Caco-2 (cell line): Measurements from ENCODE around the gene PPP1R12B. TPM values are rescaled to one million over a fixed set of nuclear protein-coding genes. Genes with fewer than 3 reads are reported as not detected.

Source experiments
- BruUV-seq: library from RNA; stranded (reverse); fragments of 400-500 nt; replicated peaks from 2 replicates; lab custom pipeline; 2021; lab: Mats Ljungman, UMichigan
- CTCF ChIA-PET: fragments of 300-600 bp; sonication (Branson Sonifier 250); formaldehyde crosslinking; loops from one replicate; lab custom pipeline; 2022; ENCODE audit warnings: antibody characterized with exemption; lab: Charles Lee
- POLR2A ChIA-PET: fragments of 300-600 bp; sonication (Branson Sonifier 250); formaldehyde crosslinking; loops from one replicate; lab custom pipeline; 2022; ENCODE audit warnings: antibody characterized with exemption; lab: Charles Lee
- DNase-seq, 2 experiments: peaks; one replicate each; pipeline versions ENCODE4 v3.0.0 to v3.0.0-alpha.2; 2020 to 2022
- H3K27me3 ChIP-seq: replicated peaks from 2 replicates; pipeline ENCODE4 v1.6.0; 2011; ENCODE audit warnings: low read length; ENCODE audit not compliant: control insufficient read depth, insufficient read depth
- H3K36me3 ChIP-seq: 2 replicates; pipeline ENCODE4 v1.5.1; 2011; ENCODE audit warnings: low read length; ENCODE audit not compliant: control insufficient read depth, insufficient read depth
- H3K4me1 ChIP-seq: fragments of 250-450 bp; sonication (Bioruptor Pico); 2 replicates; pipeline ENCODE4 v1.5.1; 2020; ENCODE audit warnings: mild to moderate bottlenecking
- H3K4me3 ChIP-seq: 2 replicates; pipeline ENCODE4 v1.5.1; 2011; ENCODE audit warnings: low read depth, mild to moderate bottlenecking, control low read depth, low read length
- H3K9me3 ChIP-seq: fragments of 250-450 bp; sonication (Bioruptor Pico); 2 replicates; pipeline ENCODE4 v1.5.1; 2020; ENCODE audit warnings: mild to moderate bottlenecking, moderate library complexity
- H3K27ac Mint-ChIP-seq: one replicate; pipeline ENCODE4 v1.8.0; 2022; ENCODE audit warnings: mixed read lengths; ENCODE audit not compliant: unreplicated experiment
- H3K27me3 Mint-ChIP-seq: one replicate; pipeline ENCODE4 v1.8.0; 2022; ENCODE audit warnings: mixed read lengths; ENCODE audit not compliant: insufficient read depth, unreplicated experiment
- H3K36me3 Mint-ChIP-seq: one replicate; pipeline ENCODE4 v1.8.0; 2022; ENCODE audit warnings: mild to moderate bottlenecking, mixed read lengths; ENCODE audit not compliant: insufficient read depth, unreplicated experiment
- H3K4me1 Mint-ChIP-seq: one replicate; pipeline ENCODE4 v1.8.0; 2022; ENCODE audit warnings: low read depth, mixed read lengths; ENCODE audit not compliant: unreplicated experiment
- H3K4me3 Mint-ChIP-seq: one replicate; pipeline ENCODE4 v1.8.0; 2022; ENCODE audit warnings: mild to moderate bottlenecking, moderate library complexity, mixed read lengths; ENCODE audit not compliant: unreplicated experiment
- H3K9me3 Mint-ChIP-seq: one replicate; pipeline ENCODE4 v1.8.0; 2022; ENCODE audit warnings: mixed read lengths; ENCODE audit not compliant: unreplicated experiment
- CTCF ChIP-seq, 2 experiments: fragments of 200-600 bp in 1 of 2; IDR thresholded peaks; 1 replicate in 1 of 2; 2 replicates in 1 of 2; pipeline versions ENCODE4 v1.5.1 to v1.8.0; 2011 to 2022; ENCODE audit warnings: antibody characterized with exemption in 1 of 2, control low read depth in 1 of 2, inconsistent platforms in 1 of 2, low read depth in 1 of 2, low read length in 1 of 2, mild to moderate bottlenecking in 1 of 2, moderate library complexity in 1 of 2; ENCODE audit not compliant: insufficient read depth in 1 of 2, severe bottlenecking in 1 of 2, unreplicated experiment in 1 of 2
- intact Hi-C: fragments of 100-400 bp; cut with micrococcal nuclease; formaldehyde crosslinking; loops from one replicate; pipeline ENCODE4 v1.10.0; 2022; ENCODE audit not compliant: unreplicated experiment
- total RNA-seq: library from RNA; stranded (reverse); gene quantifications from 2 replicates; pipeline ENCODE4 v1.2.3, GENCODE V29; 2022

The PPP1R12B gene
- total RNA-seq, 1 experiment from 2014 or later, result 16.4 TPM

GRCh38 chr1:202567738-202568137, 219.2 kb downstream of the PPP1R12B start:
- Mint-ChIP-seq H3K9me3 (no peaks in the 10 kb centered on the region), H3K36me3 (peaks cover 5% of the 10 kb centered on the region), H3K4me1 (peaks cover 30% of the 10 kb centered on the region), H3K27me3 (no peaks in the 10 kb centered on the region), H3K27ac (no peak overlapping the region), H3K4me3 (no peak overlapping the region)
- Histone ChIP-seq H3K9me3 (no peaks in the 10 kb centered on the region), H3K27me3 (no peaks in the 10 kb centered on the region), H3K4me1 (peaks cover 26% of the 10 kb centered on the region), H3K36me3 (no peaks in the 10 kb centered on the region; the same call in 1 of the 2 replicates), H3K4me3 (no peak overlapping the region)
- intact Hi-C loops, result no loop called here
- ChIA-PET CTCF (interaction anchor here (0.6 kb wide), 1 partner anchor 9 kb away, joined by 3 read pairs; no protein-coding TSS in a partner anchor), POLR2A (no interaction called here)
- no peak for TF ChIP-seq CTCF (IDR thresholded peaks at IDR 0.05; ENCODE audit: insufficient read depth in 1 of 2, low read depth in 1 of 2, low read length in 1 of 2, severe bottlenecking in 1 of 2, unreplicated experiment in 1 of 2)
- no peak for DNase-seq
- no TSS peak for BruUV-seq

GRCh38 chr1:202568410-202568809, 219.9 kb downstream of the PPP1R12B start:
- CTCF ChIA-PET, result interaction anchor here (1.1 kb wide), 1 partner anchor 100 kb away, joined by 3 read pairs; no protein-coding TSS in a partner anchor
- no peaks in the 10 kb centered on the region for H3K27me3 ChIP-seq
- Mint-ChIP-seq H3K27ac (no peak overlapping the region), H3K9me3 (no peaks in the 10 kb centered on the region), H3K4me3 (no peak overlapping the region), H3K27me3 (no peaks in the 10 kb centered on the region), H3K4me1 (peaks cover 30% of the 10 kb centered on the region), H3K36me3 (no peaks in the 10 kb centered on the region)
- H3K4me1 ChIP-seq, result peaks cover 26% of the 10 kb centered on the region
- TF ChIP-seq CTCF (IDR thresholded peaks at IDR 0.05; ENCODE audit: insufficient read depth in 1 of 2, low read depth in 1 of 2, low read length in 1 of 2, severe bottlenecking in 1 of 2, unreplicated experiment in 1 of 2), result no peak
- BruUV-seq, result no TSS peak
- POLR2A ChIA-PET, result no interaction called here
- H3K9me3 ChIP-seq, result no peaks in the 10 kb centered on the region
- no peaks in the 10 kb centered on the region; the same call in 1 of the 2 replicates for H3K36me3 ChIP-seq
- no peak for DNase-seq
- H3K4me3 ChIP-seq, result no peak overlapping the region
- intact Hi-C loops, result no loop called here

- ChIA-PET POLR2A (no interaction called here), CTCF (interaction anchor here (1.1 kb wide), 1 partner anchor 100 kb away, joined by 3 read pairs; no protein-coding TSS in a partner anchor)
- Histone ChIP-seq H3K4me3 (no peak overlapping the region), H3K27me3 (no peaks in the 10 kb centered on the region), H3K9me3 (no peaks in the 10 kb centered on the region), H3K36me3 (no peaks in the 10 kb centered on the region; the same call in 1 of the 2 replicates), H3K4me1 (peaks cover 26% of the 10 kb centered on the region)
- no peaks in the 10 kb centered on the region for H3K9me3 Mint-ChIP-seq
- no peak overlapping the region for H3K27ac Mint-ChIP-seq
- H3K27me3 Mint-ChIP-seq, result no peaks in the 10 kb centered on the region
- BruUV-seq, result no TSS peak
- intact Hi-C loops, result no loop called here
- peak in 1 of 2 experiments; percentile 24 for DNase-seq
- no peak for TF ChIP-seq CTCF (IDR thresholded peaks at IDR 0.05; ENCODE audit: insufficient read depth in 1 of 2, low read depth in 1 of 2, low read length in 1 of 2, severe bottlenecking in 1 of 2, unreplicated experiment in 1 of 2)
- H3K4me3 Mint-ChIP-seq, result no peak overlapping the region
- H3K4me1 Mint-ChIP-seq, result peaks cover 30% of the 10 kb centered on the region
- H3K36me3 Mint-ChIP-seq, result no peaks in the 10 kb centered on the region
Measured at GRCh38 chr1:202568826-202569225, 220.3 kb downstream of the PPP1R12B start.
